ENCODE measurements around the gene RALA.
"Not testable (repeated sequence)": the region's sequence is repeated elsewhere in the genome, so short reads cannot be mapped to it uniquely, and the experiment has no call there.

- not testable (repeated sequence) for TF ChIP-seq CTCF (conservative IDR thresholded peaks at IDR 0.05; ENCODE audit: low read depth in 2 of 2); POLR2AphosphoS5 (IDR thresholded peaks at IDR 0.05; ENCODE audit: low read depth); EZH2 (IDR thresholded peaks at IDR 0.05; ENCODE audit: low read depth, unreplicated experiment); EZH2phosphoT487 (IDR thresholded peaks at IDR 0.05; ENCODE audit: unreplicated experiment); REST (IDR thresholded peaks at IDR 0.05; ENCODE audit: unreplicated experiment); JUNB (IDR thresholded peaks at IDR 0.05; ENCODE audit: unreplicated experiment); CREB1 (CRISPR knock-in tag; IDR thresholded peaks at IDR 0.05; ENCODE audit: low read depth); ZNF331 (CRISPR knock-in tag; IDR thresholded peaks at IDR 0.05; ENCODE audit: low read depth); NANOG (IDR thresholded peaks at IDR 0.05; ENCODE audit: borderline replicate concordance)
Observed at GRCh38 chr7:39679874-39680273, 56.5 kb downstream of the RALA start.

Data from GM23338 (cell line).